Measurements from ENCODE around the gene ARHGAP26.

The ARHGAP26 gene

DNA sequence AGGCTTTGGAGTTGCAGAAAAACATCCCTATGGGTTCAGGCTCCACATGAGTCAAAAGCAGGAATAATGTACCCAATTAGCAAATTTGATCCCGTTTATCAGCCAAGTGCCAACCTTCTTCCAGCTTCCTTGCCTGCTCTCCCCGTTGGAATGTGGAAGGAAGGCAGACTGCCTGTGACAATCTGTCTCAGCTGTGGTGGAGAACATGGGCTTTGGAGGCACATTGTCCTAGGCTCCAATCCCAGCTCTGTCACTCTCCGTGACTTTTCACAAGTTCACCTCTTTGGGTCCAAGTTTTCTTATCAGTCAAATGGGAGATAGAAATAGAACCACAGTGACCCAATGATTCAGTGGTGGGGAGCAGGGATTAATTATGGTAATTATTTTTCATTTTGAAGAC is 113.9 kb downstream of the ARHGAP26 start:
- TF ChIP-seq, protein P1, sequence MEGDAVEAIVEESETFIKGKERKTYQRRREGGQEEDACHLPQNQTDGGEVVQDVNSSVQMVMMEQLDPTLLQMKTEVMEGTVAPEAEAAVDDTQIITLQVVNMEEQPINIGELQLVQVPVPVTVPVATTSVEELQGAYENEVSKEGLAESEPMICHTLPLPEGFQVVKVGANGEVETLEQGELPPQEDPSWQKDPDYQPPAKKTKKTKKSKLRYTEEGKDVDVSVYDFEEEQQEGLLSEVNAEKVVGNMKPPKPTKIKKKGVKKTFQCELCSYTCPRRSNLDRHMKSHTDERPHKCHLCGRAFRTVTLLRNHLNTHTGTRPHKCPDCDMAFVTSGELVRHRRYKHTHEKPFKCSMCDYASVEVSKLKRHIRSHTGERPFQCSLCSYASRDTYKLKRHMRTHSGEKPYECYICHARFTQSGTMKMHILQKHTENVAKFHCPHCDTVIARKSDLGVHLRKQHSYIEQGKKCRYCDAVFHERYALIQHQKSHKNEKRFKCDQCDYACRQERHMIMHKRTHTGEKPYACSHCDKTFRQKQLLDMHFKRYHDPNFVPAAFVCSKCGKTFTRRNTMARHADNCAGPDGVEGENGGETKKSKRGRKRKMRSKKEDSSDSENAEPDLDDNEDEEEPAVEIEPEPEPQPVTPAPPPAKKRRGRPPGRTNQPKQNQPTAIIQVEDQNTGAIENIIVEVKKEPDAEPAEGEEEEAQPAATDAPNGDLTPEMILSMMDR (conservative IDR thresholded peaks at IDR 0.05; ENCODE audit: low read depth, low read length): no peak
- no peak overlapping the region for H3K4me2 ChIP-seq
- H3K4me3 ChIP-seq (IDR thresholded peaks at IDR 0.05; ENCODE audit: insufficient read depth, low read depth, low read length): no peak overlapping the region
- no peak overlapping the region for H3K9ac ChIP-seq
- H2AFZ ChIP-seq (ENCODE audit: low read depth): no peak overlapping the region
- no peaks in the 10 kb centered on the region for H3K36me3 ChIP-seq (ENCODE audit: insufficient read depth)
- H3K4me1 ChIP-seq (ENCODE audit: low read depth, poor library complexity, severe bottlenecking): peaks cover 8% of the 10 kb centered on the region
- no peaks in the 10 kb centered on the region for H3K79me2 ChIP-seq (ENCODE audit: insufficient read depth, low read depth)
- H3K27me3 ChIP-seq (ENCODE audit: insufficient read depth, low read depth): no peaks in the 10 kb centered on the region
- H4K20me1 ChIP-seq (ENCODE audit: insufficient read depth): no peaks in the 10 kb centered on the region
- no peak overlapping the region for H3K27ac ChIP-seq

DNA sequence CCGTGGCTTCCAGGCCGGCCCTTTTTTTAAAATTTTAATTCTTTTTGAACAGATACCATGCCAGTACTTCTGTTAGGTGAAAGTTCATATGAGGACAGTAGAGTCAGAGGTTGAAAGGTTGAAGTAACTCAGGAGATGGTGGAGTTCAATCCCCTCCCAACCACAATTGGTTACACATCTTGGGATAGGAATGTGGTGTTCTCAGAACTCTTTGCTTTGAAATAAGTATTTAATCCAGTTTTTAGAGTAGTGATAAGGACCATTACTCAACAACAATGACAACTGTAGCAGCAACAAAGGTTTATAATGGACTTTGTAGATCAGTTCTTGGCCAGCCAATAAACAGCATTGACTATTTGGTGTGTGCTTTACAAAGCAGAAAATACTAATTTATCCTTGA is 116.0 kb downstream of the ARHGAP26 start:
- H2AFZ ChIP-seq (ENCODE audit: low read depth): no peak overlapping the region
- TF ChIP-seq, protein P1 (conservative IDR thresholded peaks at IDR 0.05; ENCODE audit: low read depth, low read length): no peak
- no peak overlapping the region for H3K27ac ChIP-seq
- H3K4me1 ChIP-seq (ENCODE audit: low read depth, poor library complexity, severe bottlenecking): peaks cover 1% of the 10 kb centered on the region
- no peak overlapping the region for H3K9ac ChIP-seq
- no peaks in the 10 kb centered on the region for H3K79me2 ChIP-seq (ENCODE audit: insufficient read depth, low read depth)
- H3K4me2 ChIP-seq: no peak overlapping the region
- H3K36me3 ChIP-seq (ENCODE audit: insufficient read depth): no peaks in the 10 kb centered on the region
- H3K4me3 ChIP-seq (IDR thresholded peaks at IDR 0.05; ENCODE audit: insufficient read depth, low read depth, low read length): no peak overlapping the region
- H3K27me3 ChIP-seq (ENCODE audit: insufficient read depth, low read depth): no peaks in the 10 kb centered on the region
- H4K20me1 ChIP-seq (ENCODE audit: insufficient read depth): no peaks in the 10 kb centered on the region

DNA sequence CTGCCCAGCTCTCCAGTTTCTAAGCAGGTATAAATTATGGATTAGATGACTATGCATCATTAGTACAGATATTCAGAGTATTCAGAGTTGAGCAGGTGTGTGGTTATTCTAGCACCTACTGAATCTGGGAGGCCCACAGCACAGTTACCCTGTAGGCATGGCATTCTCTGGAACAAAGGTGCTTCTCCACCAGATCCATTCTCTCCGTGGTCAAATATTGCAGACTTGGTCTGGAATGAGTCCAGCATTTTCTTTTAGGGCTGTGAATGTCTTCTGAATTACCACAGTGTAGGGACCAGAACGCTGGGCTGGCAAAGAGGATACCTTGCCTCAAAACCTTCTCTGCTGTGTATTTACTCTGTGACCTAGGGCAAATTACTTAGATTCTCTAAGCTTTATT is 116.8 kb downstream of the ARHGAP26 start:
- no peaks in the 10 kb centered on the region for H3K36me3 ChIP-seq (ENCODE audit: insufficient read depth)
- no peaks in the 10 kb centered on the region for H4K20me1 ChIP-seq (ENCODE audit: insufficient read depth)
- no peak overlapping the region for H3K4me3 ChIP-seq (IDR thresholded peaks at IDR 0.05; ENCODE audit: insufficient read depth, low read depth, low read length)
- H3K4me1 ChIP-seq (ENCODE audit: low read depth, poor library complexity, severe bottlenecking): no peaks in the 10 kb centered on the region
- H3K9ac ChIP-seq: no peak overlapping the region
- H2AFZ ChIP-seq (ENCODE audit: low read depth): no peak overlapping the region
- no peak overlapping the region for H3K4me2 ChIP-seq
- no peaks in the 10 kb centered on the region for H3K79me2 ChIP-seq (ENCODE audit: insufficient read depth, low read depth)
- TF ChIP-seq, protein P1 (conservative IDR thresholded peaks at IDR 0.05; ENCODE audit: low read depth, low read length): no peak
- H3K27me3 ChIP-seq (ENCODE audit: insufficient read depth, low read depth): no peaks in the 10 kb centered on the region
- H3K27ac ChIP-seq: no peak overlapping the region

DNA sequence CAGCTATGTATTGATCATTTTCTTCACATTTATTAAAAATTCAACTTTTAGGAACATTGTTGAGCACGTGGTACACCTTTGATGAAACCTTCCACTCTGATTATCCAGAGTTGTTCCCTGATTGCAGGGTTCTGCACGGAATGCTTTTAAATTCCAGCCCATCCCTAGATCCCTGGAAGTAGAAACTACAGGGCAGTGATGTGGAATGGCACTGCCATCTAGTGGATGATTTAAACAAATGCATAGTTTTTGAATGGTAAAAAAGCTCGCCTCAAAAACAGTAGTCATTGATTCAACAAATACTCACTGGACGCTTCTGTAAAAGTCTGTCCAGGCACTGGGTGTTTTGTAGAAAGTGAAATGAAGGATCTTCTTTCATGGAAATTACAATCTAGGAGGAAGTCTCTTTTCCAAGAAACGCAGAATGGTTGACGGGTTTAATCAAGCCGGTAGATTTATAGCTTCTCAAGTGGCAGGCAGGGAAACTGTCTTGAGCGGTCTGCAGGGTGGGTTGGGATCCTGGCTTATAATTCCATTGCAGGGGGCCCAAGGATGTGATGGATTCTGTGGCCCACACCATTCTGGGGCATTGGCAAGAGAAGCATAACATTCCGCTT is 118.4 kb downstream of the ARHGAP26 start:
- Histone ChIP-seq H3K4me3 (IDR thresholded peaks at IDR 0.05; ENCODE audit: insufficient read depth, low read depth, low read length) (no peak overlapping the region), H2AFZ (ENCODE audit: low read depth) (no peak overlapping the region), H3K4me1 (ENCODE audit: low read depth, poor library complexity, severe bottlenecking) (no peaks in the 10 kb centered on the region), H3K79me2 (ENCODE audit: insufficient read depth, low read depth) (no peaks in the 10 kb centered on the region), H3K4me2 (no peak overlapping the region), H3K27me3 (ENCODE audit: insufficient read depth, low read depth) (no peaks in the 10 kb centered on the region), H3K9ac (no peak overlapping the region), H3K27ac (no peak overlapping the region), H3K36me3 (ENCODE audit: insufficient read depth) (no peaks in the 10 kb centered on the region), H4K20me1 (ENCODE audit: insufficient read depth) (no peaks in the 10 kb centered on the region)
- TF ChIP-seq, protein P1 (conservative IDR thresholded peaks at IDR 0.05; ENCODE audit: low read depth, low read length): peak; percentile 94
